Measurements from ENCODE around the gene PCGF2. TPM values are rescaled to one million over a fixed set of nuclear protein-coding genes. Genes with fewer than 3 reads are reported as not detected.
A peak's percentile ranks its signal among the peaks of the same experiment; 100 is the strongest.

PCGF2 gene
- total RNA-seq (1 to 10 TPM in 1 of 5 experiments, under 1 TPM in 1, not detected in 3; 0.34 to 2.7 TPM), polyA plus RNA-seq (under 1 TPM in 1 of 2 donors, not detected in 1; 0.09 TPM), total RNA-seq (not detected)

- H3K4me3 Mint-ChIP-seq = peak within 1 kb of the TSS; percentile 73 to 100 (median 98)
- DNase-seq (no peak), ATAC-seq (no peak)
- POLR2A ChIA-PET = no interaction called here
- Histone ChIP-seq H3K4me1 (ENCODE audit: control insufficient read depth in 2 of 2, insufficient read depth in 2 of 2, low read length in 2 of 2) (peaks cover 31 to 48% of the 10 kb centered on the region in 2 donors), H3K27ac (ENCODE audit: low read depth, low read length) (no peak within 1 kb of the TSS), H3K9me3 (ENCODE audit: control insufficient read depth in 2 of 3, low read length in 3 of 3) (no peaks in the 10 kb centered on the region), H3K4me3 (ENCODE audit: low read length) (peak within 1 kb of the TSS; percentile 23), H3K36me3 (ENCODE audit: control insufficient read depth in 2 of 3, insufficient read depth in 3 of 3, low read length in 3 of 3) (peaks cover 0 to 5% (median 0%) of the 10 kb centered on the region in 3 experiments), H3K27me3 (ENCODE audit: control insufficient read depth in 2 of 2, insufficient read depth in 2 of 2, low read length in 2 of 2) (peaks cover 9 to 16% of the 10 kb centered on the region in 2 donors)
- CTCF ChIA-PET = interaction anchor here (0.6 kb wide), 1 partner anchor 13 kb away, joined by 6 read pairs; no protein-coding TSS in a partner anchor
- peaks cover 24 to 50% (median 40%) of the 10 kb centered on the region in 7 donors for H3K4me1 Mint-ChIP-seq
- H3K36me3 Mint-ChIP-seq = peaks cover 3 to 12% (median 4%) of the 10 kb centered on the region in 5 donors
- peaks cover 32 to 47% (median 36%) of the 10 kb centered on the region in 5 donors for H3K27me3 Mint-ChIP-seq
- peaks cover 0 to 12% (median 0%) of the 10 kb centered on the region in 11 donors for H3K9me3 Mint-ChIP-seq
- intact Hi-C loops (cut with micrococcal nuclease) = no loop called here
- H3K27ac Mint-ChIP-seq = no peak within 1 kb of the TSS
Observed at GRCh38 chr17:38748149-38748891, at the start of gene PCGF2. Gene PCGF2 (minus strand): TSS chr17:38748336. CDS start chr17:38740402, 7,934 bp downstream.

GRCh38 chr17:38797828-38798227, 49.7 kb upstream of the PCGF2 start:
- H3K4me3 ChIP-seq (ENCODE audit: low read length) = peak overlapping the region; percentile 84
- intact Hi-C loops (cut with micrococcal nuclease) = loop anchor here (2.0 kb wide), 2 partner anchors 121 to 239 kb away; no protein-coding TSS in a partner anchor
- H3K4me1 Mint-ChIP-seq = peaks cover 41 to 58% (median 51%) of the 10 kb centered on the region in 7 donors

GRCh38 chr17:38797158-38797490, 49.0 kb upstream of the PCGF2 start:
- Histone ChIP-seq H3K27me3 (ENCODE audit: control insufficient read depth in 2 of 2, insufficient read depth in 2 of 2, low read length in 2 of 2) (no peaks in the 10 kb centered on the region), H3K4me1 (ENCODE audit: control insufficient read depth in 2 of 2, insufficient read depth in 2 of 2, low read length in 2 of 2) (peaks cover 15 to 21% of the 10 kb centered on the region in 2 donors), H3K4me3 (ENCODE audit: low read length) (no peak overlapping the region), H3K9me3 (ENCODE audit: control insufficient read depth in 2 of 3, low read length in 3 of 3) (no peaks in the 10 kb centered on the region), H3K36me3 (ENCODE audit: control insufficient read depth in 2 of 3, insufficient read depth in 3 of 3, low read length in 3 of 3) (peaks cover 0 to 24% (median 0%) of the 10 kb centered on the region in 3 experiments), H3K27ac (ENCODE audit: low read depth, low read length) (peak overlapping the region; percentile 81)
- H3K4me3 Mint-ChIP-seq = peak overlapping the region; percentile 4 to 100 (median 95)
- H3K36me3 Mint-ChIP-seq = peaks cover 3 to 29% (median 11%) of the 10 kb centered on the region in 5 donors
- peak overlapping the region in 8 of 9 donors; percentile 3 to 96 (median 78) for H3K27ac Mint-ChIP-seq
- DNase-seq (no peak), ATAC-seq (no peak)
- ChIA-PET POLR2A (no interaction called here), CTCF (no interaction called here)
- no peaks in the 10 kb centered on the region for H3K9me3 Mint-ChIP-seq
- peaks cover 41 to 64% (median 55%) of the 10 kb centered on the region in 7 donors for H3K4me1 Mint-ChIP-seq
- no peaks in the 10 kb centered on the region for H3K27me3 Mint-ChIP-seq
- intact Hi-C loops (cut with micrococcal nuclease) = no loop called here

More at GRCh38 chr17:38797828-38798227, 49.7 kb upstream of the PCGF2 start:
- H3K9me3 Mint-ChIP-seq = no peaks in the 10 kb centered on the region
- POLR2A ChIA-PET = interaction anchor here (0.6 to 1.8 kb wide), 2 partner anchors 32 to 56 kb away, joined by 3 to 8 read pairs; partner anchors contain the start of gene RPL23
- Histone ChIP-seq H3K4me1 (ENCODE audit: control insufficient read depth in 2 of 2, insufficient read depth in 2 of 2, low read length in 2 of 2) (peaks cover 15 to 21% of the 10 kb centered on the region in 2 donors), H3K27me3 (ENCODE audit: control insufficient read depth in 2 of 2, insufficient read depth in 2 of 2, low read length in 2 of 2) (no peaks in the 10 kb centered on the region), H3K36me3 (ENCODE audit: control insufficient read depth in 2 of 3, insufficient read depth in 3 of 3, low read length in 3 of 3) (peaks cover 0 to 25% (median 5%) of the 10 kb centered on the region in 3 experiments), H3K9me3 (ENCODE audit: control insufficient read depth in 2 of 3, low read length in 3 of 3) (no peaks in the 10 kb centered on the region), H3K27ac (ENCODE audit: low read depth, low read length) (peak overlapping the region; percentile 81)
- peaks cover 5 to 32% (median 12%) of the 10 kb centered on the region in 5 donors for H3K36me3 Mint-ChIP-seq
- DNase-seq = no peak
- no peak for ATAC-seq
- CTCF ChIA-PET = interaction anchor here (0.6 kb wide), 1 partner anchor 118 kb away, joined by 3 read pairs; no protein-coding TSS in a partner anchor
- H3K4me3 Mint-ChIP-seq = peak overlapping the region; percentile 91 to 100 (median 96)
- no peaks in the 10 kb centered on the region for H3K27me3 Mint-ChIP-seq
- H3K27ac Mint-ChIP-seq = peak overlapping the region; percentile 79 to 96 (median 92)

- peaks cover 41 to 66% (median 55%) of the 10 kb centered on the region in 7 donors for H3K4me1 Mint-ChIP-seq
- no peaks in the 10 kb centered on the region for H3K9me3 Mint-ChIP-seq
- DNase-seq (no peak), ATAC-seq (no peak)
- no peak overlapping the region for H3K27ac ChIP-seq (ENCODE audit: low read depth, low read length)
- H3K36me3 Mint-ChIP-seq = peaks cover 2 to 24% (median 6%) of the 10 kb centered on the region in 5 donors
- H3K27me3 Mint-ChIP-seq = no peaks in the 10 kb centered on the region
- H3K4me1 ChIP-seq (ENCODE audit: control insufficient read depth in 2 of 2, insufficient read depth in 2 of 2, low read length in 2 of 2) = peaks cover 15 to 21% of the 10 kb centered on the region in 2 donors
- H3K4me3 Mint-ChIP-seq = peak overlapping the region; percentile 4 to 100 (median 95)
- H3K27me3 ChIP-seq (ENCODE audit: control insufficient read depth in 2 of 2, insufficient read depth in 2 of 2, low read length in 2 of 2) = no peaks in the 10 kb centered on the region
- no peak overlapping the region for H3K4me3 ChIP-seq (ENCODE audit: low read length)
- H3K9me3 ChIP-seq (ENCODE audit: control insufficient read depth in 2 of 3, low read length in 3 of 3) = no peaks in the 10 kb centered on the region
- CTCF ChIA-PET = no interaction called here
- H3K27ac Mint-ChIP-seq = peak overlapping the region in 7 of 9 donors; percentile 52 to 96 (median 79)
- intact Hi-C loops (cut with micrococcal nuclease) = no loop called here
- POLR2A ChIA-PET = no interaction called here
- H3K36me3 ChIP-seq (ENCODE audit: control insufficient read depth in 2 of 3, insufficient read depth in 3 of 3, low read length in 3 of 3) = peaks cover 0 to 19% (median 0%) of the 10 kb centered on the region in 3 experiments
Observed at GRCh38 chr17:38796451-38797157, 48.5 kb upstream of the PCGF2 start.

- ChIA-PET CTCF (interaction anchor here (0.6 kb wide), 1 partner anchor 18 kb away, joined by 3 read pairs; no protein-coding TSS in a partner anchor), POLR2A (interaction anchor here (0.6 to 0.9 kb wide), 5 partner anchors 15 to 462 kb away, joined by 3 to 5 read pairs (median 3); no protein-coding TSS in a partner anchor)
- no peaks in the 10 kb centered on the region for H3K9me3 Mint-ChIP-seq
- no peak overlapping the region for H3K4me3 ChIP-seq (ENCODE audit: low read length)
- H3K4me1 ChIP-seq (ENCODE audit: control insufficient read depth in 2 of 2, insufficient read depth in 2 of 2, low read length in 2 of 2) = peaks cover 11 to 21% of the 10 kb centered on the region in 2 donors
- peaks cover 0 to 11% (median 0%) of the 10 kb centered on the region in 3 experiments for H3K36me3 ChIP-seq (ENCODE audit: control insufficient read depth in 2 of 3, insufficient read depth in 3 of 3, low read length in 3 of 3)
- H3K36me3 Mint-ChIP-seq = peaks cover 0 to 24% (median 5%) of the 10 kb centered on the region in 5 donors
- H3K4me3 Mint-ChIP-seq = no peak overlapping the region
- no peaks in the 10 kb centered on the region for H3K27me3 Mint-ChIP-seq
- intact Hi-C loops (cut with micrococcal nuclease) = no loop called here
- H3K9me3 ChIP-seq (ENCODE audit: control insufficient read depth in 2 of 3, low read length in 3 of 3) = no peaks in the 10 kb centered on the region
- no peaks in the 10 kb centered on the region for H3K27me3 ChIP-seq (ENCODE audit: control insufficient read depth in 2 of 2, insufficient read depth in 2 of 2, low read length in 2 of 2)
- ATAC-seq (no peak), DNase-seq (no peak)
- H3K27ac Mint-ChIP-seq = peak overlapping the region in 2 of 9 donors; percentile 26 to 65
- H3K27ac ChIP-seq (ENCODE audit: low read depth, low read length) = no peak overlapping the region
- peaks cover 40 to 67% (median 62%) of the 10 kb centered on the region in 7 donors for H3K4me1 Mint-ChIP-seq
Observed at GRCh38 chr17:38794221-38794620, 46.1 kb upstream of the PCGF2 start.

GRCh38 chr17:38791162-38791561, 43.0 kb upstream of the PCGF2 start:
- H3K9me3 ChIP-seq (ENCODE audit: control insufficient read depth in 2 of 3, low read length in 3 of 3) = no peaks in the 10 kb centered on the region
- no peaks in the 10 kb centered on the region for H3K4me1 ChIP-seq (ENCODE audit: control insufficient read depth in 2 of 2, insufficient read depth in 2 of 2, low read length in 2 of 2)
- Mint-ChIP-seq H3K27ac (no peak overlapping the region), H3K4me3 (no peak overlapping the region), H3K27me3 (no peaks in the 10 kb centered on the region), H3K4me1 (peaks cover 16 to 47% (median 41%) of the 10 kb centered on the region in 7 donors), H3K36me3 (peaks cover 0 to 19% (median 5%) of the 10 kb centered on the region in 5 donors), H3K9me3 (no peaks in the 10 kb centered on the region)
- intact Hi-C loops (cut with micrococcal nuclease) = no loop called here
- ATAC-seq (no peak), DNase-seq (no peak)
- H3K4me3 ChIP-seq (ENCODE audit: low read length) = no peak overlapping the region
- ChIA-PET CTCF (no interaction called here), POLR2A (no interaction called here)
- H3K27me3 ChIP-seq (ENCODE audit: control insufficient read depth in 2 of 2, insufficient read depth in 2 of 2, low read length in 2 of 2) = no peaks in the 10 kb centered on the region
- peaks cover 6 to 17% (median 8%) of the 10 kb centered on the region in 3 experiments for H3K36me3 ChIP-seq (ENCODE audit: control insufficient read depth in 2 of 3, insufficient read depth in 3 of 3, low read length in 3 of 3)
- H3K27ac ChIP-seq (ENCODE audit: low read depth, low read length) = no peak overlapping the region
